Stomach (tissue), 4 donors: ENCODE data around the gene DENND1B.

Source experiments
- CTCF ChIP-seq, 7 experiments: fragments of 450-650 bp in 4 of 7; fragments of 200-600 bp in 3 of 7; sonication (generic) in 3 of 7; IDR thresholded peaks; one replicate each; pipeline ENCODE4 v1.5.1; 2016 to 2019; ENCODE audit warnings: antibody characterized with exemption in 7 of 7, control low read depth in 2 of 7, mild to moderate bottlenecking in 1 of 7
- POLR2A ChIP-seq, 4 donors: fragments of 450-650 bp; IDR thresholded peaks; one replicate each; pipeline ENCODE4 v1.6.1; 2016; ENCODE audit warnings: antibody characterized with exemption in 4 of 4, control low read depth in 2 of 4, mild to moderate bottlenecking in 1 of 4, moderate library complexity in 1 of 4

GRCh38 chr1:197732187-197732586, 43.1 kb downstream of the DENND1B start:
- TF ChIP-seq CTCF (IDR thresholded peaks at IDR 0.05): no peak
- no peak for TF ChIP-seq POLR2A (IDR thresholded peaks at IDR 0.05)
